Mesothelial cell of epicardium (in vitro differentiated cells): Measurements from ENCODE around the gene RMND1. TPM values are rescaled to one million over a fixed set of nuclear protein-coding genes. Genes with fewer than 3 reads are reported as not detected.

ENCODE experiments used
- DNase-seq, 2 experiments: peaks; one replicate each; pipeline ENCODE4 v3.0.0; 2021; ENCODE audit warnings: low spot score in 2 of 2; ENCODE audit not compliant: unreplicated experiment in 2 of 2
- H3K27ac Mint-ChIP-seq: 2 replicates; pipeline ENCODE4 v1.8.0; 2021; ENCODE audit warnings: mixed read lengths
- H3K27me3 Mint-ChIP-seq: 2 replicates; pipeline ENCODE4 v1.8.0; 2021; ENCODE audit warnings: low read depth, mixed read lengths
- H3K36me3 Mint-ChIP-seq: 2 replicates; pipeline ENCODE4 v1.8.0; 2021; ENCODE audit warnings: mixed read lengths
- H3K4me1 Mint-ChIP-seq: 2 replicates; pipeline ENCODE4 v1.8.0; 2021; ENCODE audit warnings: mixed read lengths
- H3K4me3 Mint-ChIP-seq: 2 replicates; pipeline ENCODE4 v1.8.0; 2021; ENCODE audit warnings: mild to moderate bottlenecking, moderate library complexity, mixed read lengths
- H3K9me3 Mint-ChIP-seq: 2 replicates; pipeline ENCODE4 v1.8.0; 2021; ENCODE audit warnings: mixed read lengths
- CTCF ChIP-seq: fragments of 200-600 bp; sonication (generic); IDR thresholded peaks from one replicate; pipeline ENCODE4 v1.5.0; 2021; ENCODE audit warnings: antibody characterized with exemption; ENCODE audit not compliant: unreplicated experiment
- total RNA-seq: library from RNA; stranded (reverse); gene quantifications from 3 replicates; pipeline ENCODE4 v1.2.1, GENCODE V29; 2021

RMND1 gene
- total RNA-seq, 1 donor from 2014 or later, result 22.7 TPM

DNA sequence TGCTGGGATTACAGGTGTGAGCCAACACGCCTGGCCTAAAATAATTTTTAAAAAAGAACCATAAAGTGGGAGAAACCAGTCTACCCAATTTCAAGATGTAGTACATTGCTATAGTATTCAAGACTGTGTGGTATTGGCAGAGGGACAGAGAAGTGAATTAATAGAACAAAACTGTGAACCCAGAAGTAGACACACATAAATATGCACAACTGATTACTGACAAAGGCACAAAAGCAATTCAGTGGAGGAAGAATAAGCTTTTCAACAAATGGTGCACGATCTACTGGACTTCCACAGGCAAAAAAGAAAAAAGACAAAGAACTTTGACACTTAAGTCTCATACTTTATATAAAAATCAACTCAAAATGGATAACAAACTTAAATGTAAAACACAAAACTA is 76.1 kb downstream of the RMND1 start:
- no peak for TF ChIP-seq CTCF
- Mint-ChIP-seq H3K27ac (peak overlapping the region; percentile 18), H3K4me1 (peaks cover 16% of the 10 kb centered on the region), H3K4me3 (no peak overlapping the region), H3K27me3 (no peaks in the 10 kb centered on the region), H3K9me3 (peaks cover 13% of the 10 kb centered on the region), H3K36me3 (peaks cover 28% of the 10 kb centered on the region)
- DNase-seq, result no peak

- Mint-ChIP-seq H3K4me1 (peaks cover 15% of the 10 kb centered on the region), H3K4me3 (no peak overlapping the region), H3K9me3 (peaks cover 13% of the 10 kb centered on the region)
These were observed 77.8 kb downstream of the RMND1 start for GRCh38 chr6:151374036-151374683.

DNA sequence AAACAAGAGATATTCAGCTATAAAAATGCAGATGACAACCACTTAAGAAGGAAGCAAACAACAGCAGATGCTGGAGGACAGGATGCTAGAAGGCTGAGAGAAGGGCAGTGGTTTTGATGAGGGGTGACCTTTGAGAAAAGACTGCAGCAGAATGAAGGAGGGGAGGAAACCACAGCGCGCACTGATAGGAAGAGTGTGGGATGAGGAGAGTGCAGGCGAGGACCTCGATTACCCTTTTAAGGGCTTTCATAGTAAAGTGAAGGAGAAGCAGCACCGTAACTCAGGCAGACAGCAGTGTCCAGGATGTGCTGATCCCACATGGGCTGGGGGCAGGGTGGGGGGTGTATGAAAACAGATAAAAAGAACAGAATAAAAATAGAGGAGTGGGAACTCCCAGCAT is 79.8 kb downstream of the RMND1 start:
- TF ChIP-seq CTCF, result no peak
- Mint-ChIP-seq H3K4me3 (no peak overlapping the region), H3K27me3 (no peaks in the 10 kb centered on the region), H3K9me3 (peaks cover 13% of the 10 kb centered on the region), H3K36me3 (peaks cover 34% of the 10 kb centered on the region), H3K4me1 (peaks cover 15% of the 10 kb centered on the region), H3K27ac (peak overlapping the region; percentile 12)
- DNase-seq, result no peak

More at GRCh38 chr6:151374036-151374683, 77.8 kb downstream of the RMND1 start:
- peak overlapping the region; percentile 64 for H3K27ac Mint-ChIP-seq
- H3K36me3 Mint-ChIP-seq, result peaks cover 30% of the 10 kb centered on the region
- DNase-seq, result no peak
- H3K27me3 Mint-ChIP-seq, result no peaks in the 10 kb centered on the region
- TF ChIP-seq CTCF, result no peak

- H3K36me3 Mint-ChIP-seq, result peaks cover 33% of the 10 kb centered on the region
- no peak for TF ChIP-seq CTCF
- DNase-seq, result no peak
These were observed 81.3 kb downstream of the RMND1 start for GRCh38 chr6:151370509-151371078.

DNA sequence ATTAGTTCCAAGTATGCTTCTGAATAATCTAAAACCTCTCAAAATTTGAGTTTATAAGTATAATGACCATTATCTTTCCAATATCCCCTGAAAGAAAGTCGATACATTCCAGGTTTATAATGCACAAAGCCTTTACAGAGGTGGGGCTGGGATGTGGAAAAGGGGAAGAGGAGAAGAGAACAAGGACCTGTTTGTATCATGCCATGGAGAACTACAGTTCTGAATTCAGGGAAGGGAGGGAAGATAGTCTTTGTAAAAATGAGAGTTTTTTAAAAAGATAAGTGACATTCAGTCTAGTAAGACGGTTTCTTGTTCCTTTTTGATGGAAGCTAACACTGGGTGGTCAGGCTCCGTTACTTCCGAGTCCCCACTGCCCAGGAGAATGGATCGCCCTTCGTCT is 86.7 kb downstream of the RMND1 start:
- Mint-ChIP-seq H3K4me3 (no peak overlapping the region), H3K27me3 (no peaks in the 10 kb centered on the region), H3K36me3 (peaks cover 25% of the 10 kb centered on the region), H3K4me1 (peaks cover 14% of the 10 kb centered on the region), H3K27ac (peak overlapping the region; percentile 60), H3K9me3 (no peaks in the 10 kb centered on the region)
- TF ChIP-seq CTCF, result no peak
- DNase-seq, result peak in 1 of 2 experiments; percentile 19

More at GRCh38 chr6:151370509-151371078, 81.3 kb downstream of the RMND1 start:
- Mint-ChIP-seq H3K4me3 (no peak overlapping the region), H3K9me3 (no peaks in the 10 kb centered on the region), H3K27me3 (no peaks in the 10 kb centered on the region), H3K4me1 (peaks cover 15% of the 10 kb centered on the region), H3K27ac (no peak overlapping the region)
